GM13976 (cell line): Measurements from ENCODE around the gene TRPC4.

Experiments used
- DNase-seq: peaks from one replicate; pipeline ENCODE4 v3.0.0; 2012; ENCODE audit warnings: low spot score
- in situ Hi-C: fragments of 300-500 bp; cut with MboI; formaldehyde crosslinking; loops from one replicate; pipeline ENCODE4 v1.12.0; 2022; ENCODE audit warnings: low sequenced_read_pairs, mixed read lengths, inconsistent platforms; ENCODE audit not compliant: unreplicated experiment
- TF ChIP-seq, protein P1 (sequence below): IDR thresholded peaks from 2 replicates; pipeline ENCODE4 v1.5.1; 2012; ENCODE audit warnings: borderline replicate concordance, mild to moderate bottlenecking; ENCODE audit not compliant: insufficient read depth; ENCODE audit errors: extremely low read depth, missing control alignments, control extremely low read depth

Gene TRPC4

DNA sequence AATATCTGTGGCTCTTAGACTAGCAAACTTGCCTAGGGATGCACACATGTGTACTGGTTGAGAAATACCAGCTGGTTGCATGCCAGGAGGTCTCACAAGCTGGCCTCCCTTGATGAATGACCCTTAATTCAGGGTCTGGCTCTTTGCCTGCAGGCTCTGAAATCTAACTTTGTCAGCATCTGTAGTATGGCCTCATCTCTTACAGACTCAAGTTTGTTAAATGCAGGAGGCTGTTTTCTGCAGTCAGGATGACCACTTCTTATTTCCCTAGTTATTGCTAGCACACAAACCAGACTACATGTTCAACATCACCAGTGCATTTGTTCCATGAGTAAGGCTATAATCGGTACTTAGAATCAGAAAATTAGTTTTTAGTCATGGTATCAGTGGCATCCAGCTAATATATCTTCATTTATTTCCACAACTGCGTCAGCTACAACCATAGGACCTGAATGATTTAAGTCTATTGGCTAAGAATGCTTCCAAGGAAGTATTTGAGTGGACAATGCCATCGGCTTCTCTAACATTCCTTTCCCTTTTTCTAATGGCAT is 247.7 kb downstream of the TRPC4 start:
- TF ChIP-seq, protein P1, sequence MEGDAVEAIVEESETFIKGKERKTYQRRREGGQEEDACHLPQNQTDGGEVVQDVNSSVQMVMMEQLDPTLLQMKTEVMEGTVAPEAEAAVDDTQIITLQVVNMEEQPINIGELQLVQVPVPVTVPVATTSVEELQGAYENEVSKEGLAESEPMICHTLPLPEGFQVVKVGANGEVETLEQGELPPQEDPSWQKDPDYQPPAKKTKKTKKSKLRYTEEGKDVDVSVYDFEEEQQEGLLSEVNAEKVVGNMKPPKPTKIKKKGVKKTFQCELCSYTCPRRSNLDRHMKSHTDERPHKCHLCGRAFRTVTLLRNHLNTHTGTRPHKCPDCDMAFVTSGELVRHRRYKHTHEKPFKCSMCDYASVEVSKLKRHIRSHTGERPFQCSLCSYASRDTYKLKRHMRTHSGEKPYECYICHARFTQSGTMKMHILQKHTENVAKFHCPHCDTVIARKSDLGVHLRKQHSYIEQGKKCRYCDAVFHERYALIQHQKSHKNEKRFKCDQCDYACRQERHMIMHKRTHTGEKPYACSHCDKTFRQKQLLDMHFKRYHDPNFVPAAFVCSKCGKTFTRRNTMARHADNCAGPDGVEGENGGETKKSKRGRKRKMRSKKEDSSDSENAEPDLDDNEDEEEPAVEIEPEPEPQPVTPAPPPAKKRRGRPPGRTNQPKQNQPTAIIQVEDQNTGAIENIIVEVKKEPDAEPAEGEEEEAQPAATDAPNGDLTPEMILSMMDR: no peak

DNA sequence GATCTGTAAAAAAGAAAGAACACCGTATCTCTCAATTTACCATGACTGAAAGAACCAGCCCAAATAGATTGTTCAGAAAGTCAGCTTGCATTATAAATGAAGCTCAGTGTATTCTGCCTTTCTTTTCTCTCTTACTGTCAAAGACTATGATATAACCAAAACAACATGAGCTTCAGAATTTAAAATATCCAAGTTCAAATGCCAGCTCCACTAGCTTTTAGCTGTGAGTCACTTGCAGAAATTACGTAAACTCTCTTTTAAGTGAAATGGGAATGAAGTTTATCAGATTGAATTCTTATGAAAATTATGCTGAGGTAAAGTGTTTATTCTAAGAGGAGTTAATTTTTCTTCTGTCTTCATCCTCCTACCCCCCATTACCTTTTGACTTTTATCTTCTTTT is 251.0 kb downstream of the TRPC4 start:
- TF ChIP-seq, protein P1: no peak
- DNase-seq: no peak

More for the DNA sequence above, 247.7 kb downstream of the TRPC4 start:
- DNase-seq: no peak
- in situ Hi-C loops: no loop called here

DNA sequence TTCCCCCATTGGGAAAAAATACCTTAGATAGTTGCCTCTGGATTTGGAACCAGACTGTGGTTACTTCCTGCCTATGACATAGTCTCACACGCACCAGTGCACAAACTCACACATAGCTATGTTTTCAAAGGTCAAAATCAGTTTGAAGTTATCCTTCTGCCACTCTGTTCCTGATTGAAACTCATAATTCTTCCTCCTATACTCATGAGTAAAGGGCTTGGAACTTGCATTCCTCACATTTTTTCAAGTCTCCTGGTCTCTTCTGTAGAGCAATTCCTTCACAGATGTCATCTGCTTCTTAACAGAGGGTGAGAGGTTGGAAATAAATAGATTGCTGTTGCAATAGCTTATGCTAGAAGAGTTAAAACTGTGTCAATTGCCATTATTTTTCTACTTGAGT is 252.4 kb downstream of the TRPC4 start:
- in situ Hi-C loops: no loop called here
- no peak for DNase-seq
- TF ChIP-seq, protein P1: no peak

More for the DNA sequence above, 251.0 kb downstream of the TRPC4 start:
- in situ Hi-C loops: no loop called here

DNA sequence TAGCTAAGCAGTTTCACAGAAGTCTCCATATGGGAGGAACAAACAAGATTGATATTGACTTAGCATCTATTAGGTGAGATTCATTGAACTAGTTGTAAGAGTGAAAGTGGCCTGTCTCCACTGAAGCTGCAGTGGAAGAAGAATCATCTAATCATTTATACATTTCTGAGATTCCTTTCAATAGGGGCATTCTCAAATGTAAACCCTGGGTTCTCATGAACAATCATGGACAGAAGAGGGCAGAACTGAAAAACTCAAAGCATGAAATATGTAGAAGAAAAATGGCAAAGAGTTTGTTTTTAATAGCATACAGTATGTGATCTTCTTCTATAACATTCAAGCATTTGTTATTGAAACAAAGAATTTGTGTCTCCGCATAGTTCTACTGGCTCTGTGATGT is 253.4 kb downstream of the TRPC4 start:
- TF ChIP-seq, protein P1: no peak
- in situ Hi-C loops: no loop called here
- DNase-seq: no peak

DNA sequence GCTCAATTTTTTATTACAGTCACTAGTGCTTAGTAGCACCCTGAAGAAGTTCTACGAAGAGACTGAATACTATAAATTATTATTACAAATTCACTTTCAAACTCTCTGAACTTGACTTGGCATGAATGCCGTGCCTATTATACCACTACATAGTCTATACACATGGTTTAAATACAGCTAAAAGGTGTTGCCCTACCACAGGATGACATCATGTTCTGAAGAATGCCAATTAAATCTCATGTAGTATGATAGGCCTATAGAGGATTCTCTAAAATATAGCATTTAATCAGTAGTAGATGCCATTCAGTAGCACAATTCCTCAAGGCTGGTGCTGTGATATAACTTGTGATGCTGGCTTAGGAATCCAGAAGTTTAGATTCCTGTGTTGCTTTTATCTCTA is 254.3 kb downstream of the TRPC4 start:
- DNase-seq: no peak
- in situ Hi-C loops: no loop called here
- TF ChIP-seq, protein P1: no peak

DNA sequence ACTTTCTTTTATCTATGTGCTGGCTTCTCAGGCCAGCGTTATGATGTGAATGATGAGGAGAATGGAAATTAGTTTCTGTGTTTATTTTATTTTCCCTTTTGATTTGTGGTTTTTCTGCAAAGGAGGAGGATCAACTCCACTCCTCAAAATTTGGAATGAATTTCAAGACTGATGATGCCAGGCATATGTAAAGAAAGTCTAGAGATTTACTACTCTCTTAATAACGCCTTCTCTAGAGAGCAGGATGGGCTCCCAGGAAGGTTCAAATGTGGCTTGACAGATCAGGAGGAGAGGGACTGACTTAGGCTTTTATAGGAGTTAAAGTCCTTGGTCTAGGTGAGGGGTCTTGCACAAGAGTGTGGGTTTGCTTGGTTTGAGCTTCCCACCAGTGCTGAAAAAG is 255.9 kb downstream of the TRPC4 start:
- TF ChIP-seq, protein P1: no peak
- DNase-seq: no peak
- in situ Hi-C loops: no loop called here

DNA sequence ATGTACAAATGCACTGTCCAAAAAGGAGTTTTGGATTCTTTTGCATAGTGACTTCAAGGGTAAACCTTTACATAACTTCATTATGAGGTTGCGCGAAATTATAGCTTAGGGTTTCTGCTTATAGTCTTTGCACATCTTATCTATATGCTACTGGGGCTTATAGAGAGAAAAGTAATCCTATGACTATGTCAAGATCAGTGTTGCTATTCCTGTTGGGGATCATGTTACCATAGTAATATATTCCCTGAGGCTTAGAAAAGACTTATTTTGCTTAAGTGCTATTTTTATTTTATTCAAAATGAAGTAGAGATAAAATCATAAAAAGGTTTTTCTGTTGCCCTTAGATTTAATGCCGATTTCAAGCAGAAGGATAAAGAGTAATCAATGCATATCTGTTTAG is 256.3 kb downstream of the TRPC4 start:
- in situ Hi-C loops: no loop called here

More for the DNA sequence above, 256.3 kb downstream of the TRPC4 start:
- DNase-seq: no peak
- TF ChIP-seq, protein P1: no peak
